ENCODE results near the gene DTX3. TPM values are rescaled to one million over a fixed set of nuclear protein-coding genes. Genes with fewer than 3 reads are reported as not detected.
A peak's percentile ranks its signal among the peaks of the same experiment; 100 is the strongest.
"Not testable (repeated sequence)": the region's sequence is repeated elsewhere in the genome, so short reads cannot be mapped to it uniquely, and the experiment has no call there.

Gene DTX3
- total RNA-seq, 1 experiment from 2014 or later = 61.7 TPM

DNA sequence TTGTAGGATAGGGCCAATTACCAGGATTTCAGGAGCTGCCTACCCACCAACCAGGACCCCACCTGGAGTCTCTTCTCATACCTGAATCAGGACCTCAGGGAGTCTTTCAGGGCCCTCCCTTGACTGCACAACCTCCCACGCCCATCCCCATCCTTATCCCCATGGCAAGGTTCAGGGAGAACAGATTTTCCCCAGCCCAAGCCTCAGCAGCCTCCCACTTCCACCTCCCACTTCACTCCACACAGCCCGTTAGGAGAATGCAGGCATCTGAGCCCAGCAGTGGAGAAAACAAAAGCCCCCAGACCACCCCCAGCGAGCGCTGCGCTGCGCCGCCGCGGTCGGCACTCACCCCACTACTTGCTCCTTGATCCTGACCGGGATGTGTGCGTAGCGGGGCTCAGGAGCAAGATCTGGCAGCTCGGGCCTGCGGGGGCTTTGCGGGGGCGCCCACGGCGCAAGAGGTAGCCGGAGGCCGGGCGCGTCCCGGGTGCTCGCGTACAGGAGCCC is 27.0 kb downstream of the DTX3 start:
- Histone ChIP-seq H3K4me1 (ENCODE audit: insufficient read depth, low read length, poor library complexity, severe bottlenecking) (peaks cover 15% of the 10 kb centered on the region), H3K27me3 (replicated peaks; ENCODE audit: insufficient read depth, low read depth, low read length, poor library complexity) (no peaks in the 10 kb centered on the region), H3K9me3 (ENCODE audit: low read depth, low read length, poor library complexity, severe bottlenecking) (no peaks in the 10 kb centered on the region), H3K27ac (ENCODE audit: low read depth, low read length, poor library complexity, severe bottlenecking) (peak overlapping the region; percentile 50), H3K4me3 (ENCODE audit: low read depth, low read length, poor library complexity, severe bottlenecking) (peak overlapping the region; percentile 79), H3K36me3 (ENCODE audit: insufficient read depth, low read length, poor library complexity, severe bottlenecking) (peaks cover 15% of the 10 kb centered on the region)
- no peak for TF ChIP-seq EZH2 (IDR thresholded peaks at IDR 0.05; ENCODE audit: borderline replicate concordance, low read depth, low read length, poor library complexity, severe bottlenecking)
- intact Hi-C loops (cut with micrococcal nuclease; ENCODE audit: unreplicated experiment) = no loop called here
- ChIA-PET POLR2A (ENCODE audit: low non-redundant PET) (no interaction called here), CTCF (interaction anchor here (1.7 kb wide), 1 partner anchor 48 kb away, joined by 4 read pairs; no protein-coding TSS in a partner anchor)
- no peak for DNase-seq (ENCODE audit: low spot score)
- no TSS peak for BruUV-seq (replicated peaks)

DNA sequence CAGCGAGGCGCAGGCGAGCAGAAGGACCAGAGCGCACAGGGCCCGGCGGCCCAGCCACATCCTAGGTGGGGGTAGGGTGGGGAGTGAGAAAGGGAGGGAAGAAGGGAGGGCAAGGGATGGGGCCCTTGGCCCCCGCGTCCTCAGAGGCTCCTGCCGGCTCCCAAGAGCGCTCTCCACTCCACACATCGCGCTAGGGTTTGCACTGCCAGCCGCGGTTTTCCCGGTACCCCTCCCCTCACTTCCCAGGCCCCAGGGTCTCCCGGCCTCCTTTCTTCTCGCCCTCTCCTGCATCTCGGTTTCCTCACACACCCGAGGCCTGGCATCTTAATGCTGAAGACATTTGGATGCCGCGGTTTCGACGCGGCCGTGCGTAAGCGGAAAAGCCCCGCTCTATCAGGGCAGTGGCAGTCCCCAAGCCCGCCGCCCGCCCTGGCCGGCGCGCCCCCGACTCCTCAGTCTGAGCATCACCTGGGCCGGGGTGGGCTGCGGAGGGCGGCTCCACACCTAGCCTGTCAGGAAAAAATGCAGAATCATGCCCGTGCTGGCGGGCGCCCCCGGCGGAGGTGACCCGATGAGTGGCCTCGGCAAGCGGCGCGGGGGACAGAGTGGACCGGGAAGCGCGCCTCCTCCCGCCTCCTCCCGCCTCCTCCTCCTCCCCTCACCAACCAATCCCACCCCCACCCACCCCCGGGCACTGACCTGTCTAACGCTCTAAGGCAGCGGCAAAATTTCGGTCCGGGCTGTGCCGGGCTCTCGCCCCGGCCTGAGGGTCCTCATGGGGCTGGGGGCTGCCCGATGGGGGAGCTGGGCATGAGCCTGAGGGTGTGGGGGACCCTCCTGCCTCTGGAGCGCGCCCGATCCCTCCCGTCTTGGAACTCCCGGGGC is 27.7 kb downstream of the DTX3 start:
- no peak for TF ChIP-seq EZH2 (IDR thresholded peaks at IDR 0.05; ENCODE audit: borderline replicate concordance, low read depth, low read length, poor library complexity, severe bottlenecking)
- TF ChIP-seq, protein P1, sequence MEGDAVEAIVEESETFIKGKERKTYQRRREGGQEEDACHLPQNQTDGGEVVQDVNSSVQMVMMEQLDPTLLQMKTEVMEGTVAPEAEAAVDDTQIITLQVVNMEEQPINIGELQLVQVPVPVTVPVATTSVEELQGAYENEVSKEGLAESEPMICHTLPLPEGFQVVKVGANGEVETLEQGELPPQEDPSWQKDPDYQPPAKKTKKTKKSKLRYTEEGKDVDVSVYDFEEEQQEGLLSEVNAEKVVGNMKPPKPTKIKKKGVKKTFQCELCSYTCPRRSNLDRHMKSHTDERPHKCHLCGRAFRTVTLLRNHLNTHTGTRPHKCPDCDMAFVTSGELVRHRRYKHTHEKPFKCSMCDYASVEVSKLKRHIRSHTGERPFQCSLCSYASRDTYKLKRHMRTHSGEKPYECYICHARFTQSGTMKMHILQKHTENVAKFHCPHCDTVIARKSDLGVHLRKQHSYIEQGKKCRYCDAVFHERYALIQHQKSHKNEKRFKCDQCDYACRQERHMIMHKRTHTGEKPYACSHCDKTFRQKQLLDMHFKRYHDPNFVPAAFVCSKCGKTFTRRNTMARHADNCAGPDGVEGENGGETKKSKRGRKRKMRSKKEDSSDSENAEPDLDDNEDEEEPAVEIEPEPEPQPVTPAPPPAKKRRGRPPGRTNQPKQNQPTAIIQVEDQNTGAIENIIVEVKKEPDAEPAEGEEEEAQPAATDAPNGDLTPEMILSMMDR (conservative IDR thresholded peaks at IDR 0.05; ENCODE audit: low read depth, low read length) = no peak; the same call in 1 of the 2 replicates
- ChIA-PET CTCF (interaction anchor here (0.6 to 1.7 kb wide), 6 partner anchors 9 to 173 kb away, joined by 3 to 11 read pairs (median 6); partner anchors contain the start of gene GLI1), POLR2A (ENCODE audit: low non-redundant PET) (no interaction called here)
- Histone ChIP-seq H3K9me3 (ENCODE audit: low read depth, low read length, poor library complexity, severe bottlenecking) (no peaks in the 10 kb centered on the region), H3K4me1 (ENCODE audit: insufficient read depth, low read length, poor library complexity, severe bottlenecking) (peaks cover 15% of the 10 kb centered on the region), H3K36me3 (ENCODE audit: insufficient read depth, low read length, poor library complexity, severe bottlenecking) (peaks cover 15% of the 10 kb centered on the region), H3K27ac (ENCODE audit: low read depth, low read length, poor library complexity, severe bottlenecking) (peak overlapping the region; percentile 61), H3K4me3 (ENCODE audit: low read depth, low read length, poor library complexity, severe bottlenecking) (peak overlapping the region; percentile 79), H3K27me3 (replicated peaks; ENCODE audit: insufficient read depth, low read depth, low read length, poor library complexity) (no peaks in the 10 kb centered on the region)
- TSS peak; percentile 22 for BruUV-seq (replicated peaks)
- DNase-seq (ENCODE audit: low spot score) = peak; percentile 53
- intact Hi-C loops (cut with micrococcal nuclease; ENCODE audit: unreplicated experiment) = no loop called here

DNA sequence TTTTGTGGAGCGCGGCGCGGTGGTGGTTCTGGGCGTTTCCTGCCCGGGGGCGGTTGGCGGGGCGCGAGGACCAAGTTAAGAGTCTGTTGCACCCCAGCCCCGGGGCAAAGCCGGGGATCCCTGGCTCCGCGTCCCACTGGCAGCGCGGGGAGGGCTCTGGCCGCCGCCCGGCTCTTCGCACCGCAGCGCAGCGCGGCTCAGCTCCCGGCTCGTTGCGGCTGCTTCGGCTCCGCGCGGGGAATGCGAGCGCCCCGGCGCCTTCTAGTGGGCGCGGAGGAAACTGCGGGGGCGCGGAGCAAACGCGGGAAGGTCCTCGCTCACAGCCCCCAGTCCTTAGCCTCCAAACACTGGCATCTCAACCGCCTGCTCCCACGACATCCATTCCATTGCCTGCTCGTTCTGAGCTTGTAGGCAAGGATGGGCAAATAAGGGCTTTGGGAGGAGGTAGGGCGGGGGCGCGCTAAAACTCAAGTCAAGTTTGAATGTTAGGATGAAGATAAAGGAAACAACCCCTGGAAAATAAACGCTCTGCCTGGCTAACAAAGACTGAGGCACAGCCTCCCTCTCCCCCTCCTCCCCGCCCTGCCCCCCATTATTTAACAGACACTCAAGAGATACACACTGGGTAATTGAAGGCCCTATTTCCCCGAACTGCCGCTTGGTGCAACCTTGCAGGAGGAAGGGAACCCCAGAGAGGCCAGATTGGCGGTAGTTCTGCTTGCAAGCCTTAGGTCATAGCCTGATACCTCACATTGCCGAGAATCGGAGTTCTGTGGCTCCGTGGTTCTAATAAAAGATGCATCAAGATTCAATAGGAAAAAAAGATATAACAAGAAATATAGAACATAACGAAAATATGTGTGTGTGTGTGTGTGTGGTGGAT is 28.6 kb downstream of the DTX3 start, which contains the start of gene B4GALNT1:
Gene B4GALNT1, minus strand, starts transcription at position 244 of the 883 bp plus-strand sequence. CDS start 1,069 bp downstream, outside the sequence.
- peaks cover 15% of the 10 kb centered on the region for H3K36me3 ChIP-seq (ENCODE audit: insufficient read depth, low read length, poor library complexity, severe bottlenecking)
- TF ChIP-seq, protein P1 (conservative IDR thresholded peaks at IDR 0.05; ENCODE audit: low read depth, low read length) = peak; percentile 85
- no peak for TF ChIP-seq EZH2 (IDR thresholded peaks at IDR 0.05; ENCODE audit: borderline replicate concordance, low read depth, low read length, poor library complexity, severe bottlenecking)
- intact Hi-C loops (cut with micrococcal nuclease; ENCODE audit: unreplicated experiment) = no loop called here
- BruUV-seq (replicated peaks) = no TSS peak
- peak; percentile 92 for DNase-seq (ENCODE audit: low spot score)
- peaks cover 15% of the 10 kb centered on the region for H3K4me1 ChIP-seq (ENCODE audit: insufficient read depth, low read length, poor library complexity, severe bottlenecking)
- no peaks in the 10 kb centered on the region for H3K9me3 ChIP-seq (ENCODE audit: low read depth, low read length, poor library complexity, severe bottlenecking)
- peak within 1 kb of the TSS; percentile 61 for H3K27ac ChIP-seq (ENCODE audit: low read depth, low read length, poor library complexity, severe bottlenecking)
- H3K4me3 ChIP-seq (ENCODE audit: low read depth, low read length, poor library complexity, severe bottlenecking) = peak within 1 kb of the TSS; percentile 79
- no peaks in the 10 kb centered on the region for H3K27me3 ChIP-seq (replicated peaks; ENCODE audit: insufficient read depth, low read depth, low read length, poor library complexity)
- POLR2A ChIA-PET (ENCODE audit: low non-redundant PET) = interaction anchor here (0.5 kb wide), 2 partner anchors 139 to 182 kb away, joined by 4 to 8 read pairs; partner anchors contain the start of gene METTL1
- CTCF ChIA-PET = interaction anchor here (0.6 to 1.2 kb wide), 5 partner anchors 8 to 174 kb away, joined by 3 to 11 read pairs (median 6); partner anchors contain the start of gene GLI1

DNA sequence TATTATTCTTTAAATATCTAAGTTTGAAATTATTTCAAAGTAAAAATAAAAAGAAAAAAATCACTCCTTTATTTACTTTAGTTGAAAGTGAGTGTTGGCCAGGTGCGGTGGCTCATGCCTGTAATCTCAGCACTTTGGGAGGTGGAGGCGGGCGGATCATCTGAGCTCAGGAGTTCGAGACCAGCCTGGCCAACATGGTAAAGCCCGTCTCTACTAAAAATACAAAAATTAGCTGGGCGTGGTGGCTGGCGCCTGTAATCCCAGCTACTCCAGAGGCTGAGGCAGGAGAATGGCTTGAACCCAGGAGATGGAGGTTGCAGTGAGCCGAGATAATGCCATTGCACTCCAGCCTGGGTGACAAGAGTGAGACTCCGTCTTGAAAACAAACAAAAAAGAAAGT is 32.1 kb downstream of the DTX3 start:
- H3K9me3 ChIP-seq (ENCODE audit: low read depth, low read length, poor library complexity, severe bottlenecking); H3K4me3 ChIP-seq (ENCODE audit: low read depth, low read length, poor library complexity, severe bottlenecking); H3K27me3 ChIP-seq (replicated peaks; ENCODE audit: insufficient read depth, low read depth, low read length, poor library complexity); H3K36me3 ChIP-seq (ENCODE audit: insufficient read depth, low read length, poor library complexity, severe bottlenecking); DNase-seq (ENCODE audit: low spot score); intact Hi-C loops (cut with micrococcal nuclease; ENCODE audit: unreplicated experiment); BruUV-seq (replicated peaks); CTCF ChIA-PET; POLR2A ChIA-PET (ENCODE audit: low non-redundant PET); H3K27ac ChIP-seq (ENCODE audit: low read depth, low read length, poor library complexity, severe bottlenecking): not testable (repeated sequence)
- peaks cover 11% of the 10 kb centered on the region for H3K4me1 ChIP-seq (ENCODE audit: insufficient read depth, low read length, poor library complexity, severe bottlenecking)
